ENCODE data around the gene SPATA31D1. TPM values are rescaled to one million over a fixed set of nuclear protein-coding genes. Genes with fewer than 3 reads are reported as not detected.

SPATA31D1 gene
- total and polyA plus RNA-seq, 2 of the 13 experiments (the other 11 are each of a cell fraction or from before 2014, with no cell fraction given), result not detected

DNA sequence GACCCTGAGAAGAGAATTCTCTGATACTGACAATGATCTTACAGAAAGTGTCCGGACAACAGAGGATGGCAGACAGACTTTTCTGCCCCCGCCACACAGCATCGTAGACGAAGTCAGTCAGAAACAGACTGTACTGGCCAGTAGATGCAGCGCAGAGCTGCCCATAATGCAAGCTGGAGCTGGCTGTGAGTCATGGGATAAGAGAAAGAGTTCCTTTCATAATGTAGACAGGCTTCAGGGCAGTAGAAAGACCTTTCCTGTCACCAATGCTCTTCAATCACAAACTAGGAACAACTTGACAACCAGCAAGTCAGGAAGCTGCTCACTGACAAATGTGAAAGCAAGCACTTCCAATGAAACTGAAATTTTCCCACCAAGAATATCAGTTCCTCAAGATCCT, 5.1 kb downstream of the SPATA31D1 start:
- Histone ChIP-seq H3K79me2 (ENCODE audit: insufficient read depth, low read length) (no peaks in the 10 kb centered on the region), H4K20me1 (ENCODE audit: insufficient read depth, low read length) (no peaks in the 10 kb centered on the region), H3K27me3 (ENCODE audit: control insufficient read depth in 1 of 2, insufficient read depth in 2 of 2, low read length in 2 of 2) (no peaks in the 10 kb centered on the region), H3K4me3 (replicated peaks in 1 of 3; ENCODE audit: insufficient read depth in 1 of 3, low read depth in 2 of 3, low read length in 3 of 3) (no peak overlapping the region), H3K4me1 (ENCODE audit: insufficient read depth, low read length) (no peaks in the 10 kb centered on the region), H3K27ac (ENCODE audit: extremely low read length, insufficient read depth, low read length) (no peak overlapping the region), H3K4me2 (ENCODE audit: low read depth, low read length) (no peak overlapping the region), H3K9me3 (ENCODE audit: low read length) (no peaks in the 10 kb centered on the region), H2AFZ (ENCODE audit: low read length) (no peak overlapping the region), H3K36me3 (replicated peaks in 1 of 2; ENCODE audit: control insufficient read depth in 1 of 2, insufficient read depth in 2 of 2, low read length in 2 of 2) (no peaks in the 10 kb centered on the region), H3K9ac (ENCODE audit: insufficient read depth, low read depth, low read length) (no peak overlapping the region)
- no peak for FAIRE-seq
- POLR2A ChIA-PET, result no interaction called here
- ATAC-seq, result no peak
- WGBS (ENCODE audit: low lambda C conversion rate), result 19% methylated on average over 5 of the region's 5 CpGs
- intact Hi-C loops (cut with micrococcal nuclease; ENCODE audit: unreplicated experiment) (no loop called here), in situ Hi-C loops (cut with HindIII; ENCODE audit: extremely low pct_ligation_motif_present, low pct_unique_long_range_greater_than_20kb) (no loop called here)
- DNase-seq (ENCODE audit: low spot score), result no peak
- TF ChIP-seq SMAD1 (CRISPR knock-in tag; IDR thresholded peaks at IDR 0.05; ENCODE audit: borderline replicate concordance, low read depth), result no peak
- BruUV-seq (replicated peaks), result no TSS peak
- CTCF ChIA-PET (ENCODE audit: low intra/inter-chr PET ratio, low total read pairs), result no interaction called here

DNA sequence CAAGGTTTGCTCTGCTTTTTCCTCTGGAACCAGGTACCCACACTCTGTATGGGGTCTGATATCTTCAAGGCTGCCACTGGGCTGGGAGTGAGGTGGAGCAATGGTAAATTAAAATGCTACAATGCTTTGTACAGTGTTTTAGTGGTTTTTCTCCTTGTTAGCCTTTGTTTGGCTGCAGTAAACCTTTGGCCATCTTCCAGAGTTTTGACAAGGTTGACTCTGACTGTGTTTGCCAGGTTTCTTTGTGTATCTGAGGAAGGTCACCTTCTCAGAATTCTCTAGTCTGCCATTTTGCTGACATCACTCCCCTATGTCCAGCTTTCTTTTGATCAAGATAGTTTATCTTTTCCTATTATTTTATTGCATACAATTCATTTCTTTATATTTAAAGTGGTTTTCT, 11.2 kb downstream of the SPATA31D1 start:
- no peak overlapping the region for H2AFZ ChIP-seq (ENCODE audit: low read length)
- intact Hi-C loops (cut with micrococcal nuclease; ENCODE audit: unreplicated experiment) (no loop called here), in situ Hi-C loops (cut with HindIII; ENCODE audit: extremely low pct_ligation_motif_present, low pct_unique_long_range_greater_than_20kb) (no loop called here)
- no peak overlapping the region for H3K4me2 ChIP-seq (ENCODE audit: low read depth, low read length)
- ChIA-PET CTCF (ENCODE audit: low intra/inter-chr PET ratio, low total read pairs) (no interaction called here), POLR2A (no interaction called here)
- no peak for DNase-seq (ENCODE audit: low spot score)
- no TSS peak for BruUV-seq (replicated peaks)
- no peaks in the 10 kb centered on the region for H3K9me3 ChIP-seq (ENCODE audit: low read length)
- H3K4me1 ChIP-seq (ENCODE audit: insufficient read depth, low read length), result no peaks in the 10 kb centered on the region
- no peaks in the 10 kb centered on the region for H3K27me3 ChIP-seq (ENCODE audit: control insufficient read depth in 1 of 2, insufficient read depth in 2 of 2, low read length in 2 of 2)
- H4K20me1 ChIP-seq (ENCODE audit: insufficient read depth, low read length), result no peaks in the 10 kb centered on the region
- H3K9ac ChIP-seq (ENCODE audit: insufficient read depth, low read depth, low read length), result no peak overlapping the region
- H3K4me3 ChIP-seq (replicated peaks in 1 of 3; ENCODE audit: insufficient read depth in 1 of 3, low read depth in 2 of 3, low read length in 3 of 3), result no peak overlapping the region
- H3K79me2 ChIP-seq (ENCODE audit: insufficient read depth, low read length), result no peaks in the 10 kb centered on the region
- H3K27ac ChIP-seq (ENCODE audit: extremely low read length, insufficient read depth, low read length), result no peak overlapping the region
- ATAC-seq, result no peak
- no peaks in the 10 kb centered on the region for H3K36me3 ChIP-seq (replicated peaks in 1 of 2; ENCODE audit: control insufficient read depth in 1 of 2, insufficient read depth in 2 of 2, low read length in 2 of 2)
- no peak for TF ChIP-seq RAD51 (IDR thresholded peaks at IDR 0.05; ENCODE audit: borderline replicate concordance)
- TF ChIP-seq TEF (CRISPR knock-in tag; IDR thresholded peaks at IDR 0.05), result no peak
- TF ChIP-seq ZMYM4 (CRISPR knock-in tag; IDR thresholded peaks at IDR 0.05), result no peak
- TF ChIP-seq SP2 (CRISPR knock-in tag; IDR thresholded peaks at IDR 0.05), result no peak
- TF ChIP-seq ZNF550 (CRISPR knock-in tag; IDR thresholded peaks at IDR 0.05; ENCODE audit: borderline replicate concordance), result no peak
- TF ChIP-seq NFATC3 (CRISPR knock-in tag; IDR thresholded peaks at IDR 0.05), result no peak
- no peak for TF ChIP-seq NCOA2 (CRISPR knock-in tag; IDR thresholded peaks at IDR 0.05)
- TF ChIP-seq BHLHE40 (IDR thresholded peaks at IDR 0.05; ENCODE audit: low read length), result no peak
- TF ChIP-seq MXD1 (CRISPR knock-in tag; IDR thresholded peaks at IDR 0.05), result no peak
- no peak for TF ChIP-seq HNRNPL (IDR thresholded peaks at IDR 0.05; ENCODE audit: low read depth, low read length)
- TF ChIP-seq KLF11 (CRISPR knock-in tag; IDR thresholded peaks at IDR 0.05), result no peak
- no peak for FAIRE-seq

Data from HepG2 (cell line).